HepG2 (cell line): ENCODE measurements around the gene PRPF38B. TPM values are rescaled to one million over a fixed set of nuclear protein-coding genes. Genes with fewer than 3 reads are reported as not detected.

Experiments used
- ATM ChIP-seq: fragments of 450-650 bp; IDR thresholded peaks from 2 replicates; pipeline ENCODE4 v1.7.1; 2017; ENCODE audit warnings: mild to moderate bottlenecking, borderline replicate concordance
- FOXM1 ChIP-seq: sonication (generic); formaldehyde crosslinking; IDR thresholded peaks from 2 replicates; pipeline ENCODE4 v1.5.0; 2020; ENCODE audit warnings: missing genetic modification reagents
- GATAD1 ChIP-seq: IDR thresholded peaks from 2 replicates; pipeline ENCODE4 v1.6.1; 2016; ENCODE audit warnings: missing genetic modification reagents, missing compliant biosample characterization
- GRHL1 ChIP-seq: sonication (generic); formaldehyde crosslinking; conservative IDR thresholded peaks from 2 replicates; pipeline ENCODE4 v1.8.0; 2022; ENCODE audit warnings: missing genetic modification reagents
- HIC2 ChIP-seq: sonication (generic); formaldehyde crosslinking; IDR thresholded peaks from 2 replicates; pipeline ENCODE4 v1.9.0; 2022; ENCODE audit warnings: low read depth, missing genetic modification reagents
- HMG20A ChIP-seq: IDR thresholded peaks from 2 replicates; pipeline ENCODE4 v1.6.1; 2016; ENCODE audit warnings: borderline replicate concordance
- MBNL3 ChIP-seq: fragments of 250-450 bp; sonication (Bioruptor Pico); conservative IDR thresholded peaks from 2 replicates; pipeline ENCODE4 v1.8.0; 2022; ENCODE audit warnings: mild to moderate bottlenecking, inconsistent platforms
- NFAT5 ChIP-seq: sonication (generic); formaldehyde crosslinking; IDR thresholded peaks from 2 replicates; pipeline ENCODE4 v1.4.0; 2020; ENCODE audit warnings: missing genetic modification reagents
- PLSCR1 ChIP-seq: sonication (generic); formaldehyde crosslinking; IDR thresholded peaks from 2 replicates; pipeline ENCODE4 v1.5.0; 2020; ENCODE audit warnings: missing genetic modification reagents, mild to moderate bottlenecking, borderline replicate concordance
- RARG ChIP-seq: sonication (generic); formaldehyde crosslinking; IDR thresholded peaks from 2 replicates; pipeline ENCODE4 v1.4.0; 2020; ENCODE audit warnings: low read depth, mild to moderate bottlenecking, missing genetic modification reagents
- SMAD1 ChIP-seq: sonication (generic); formaldehyde crosslinking; IDR thresholded peaks from 2 replicates; pipeline ENCODE4 v1.4.0; 2020; ENCODE audit warnings: missing genetic modification reagents, low read depth, mild to moderate bottlenecking, borderline replicate concordance
- SP140L ChIP-seq: sonication (generic); formaldehyde crosslinking; IDR thresholded peaks from 2 replicates; pipeline ENCODE4 v1.4.0; 2020; ENCODE audit warnings: missing genetic modification reagents, borderline replicate concordance
- XBP1 ChIP-seq: sonication (generic); formaldehyde crosslinking; IDR thresholded peaks from 2 replicates; pipeline ENCODE4 v1.5.0; 2020; ENCODE audit warnings: missing genetic modification reagents
- ZBTB7A ChIP-seq: sonication (generic); formaldehyde crosslinking; IDR thresholded peaks from 2 replicates; pipeline ENCODE4 v1.8.0; 2022; ENCODE audit warnings: mild to moderate bottlenecking, missing genetic modification reagents
- ZFP90 ChIP-seq: sonication (generic); formaldehyde crosslinking; IDR thresholded peaks from 2 replicates; pipeline ENCODE4 v1.8.0; 2022; ENCODE audit warnings: missing genetic modification reagents, mild to moderate bottlenecking, inconsistent platforms, borderline replicate concordance
- ZNF326 ChIP-seq: sonication (generic); formaldehyde crosslinking; IDR thresholded peaks from 2 replicates; pipeline ENCODE4 v1.4.0; 2020; ENCODE audit warnings: missing genetic modification reagents, borderline replicate concordance
- ZNF597 ChIP-seq: sonication (generic); formaldehyde crosslinking; IDR thresholded peaks from 2 replicates; pipeline ENCODE4 v1.5.0; 2020; ENCODE audit warnings: missing genetic modification reagents
- ZNF775 ChIP-seq: sonication (generic); formaldehyde crosslinking; IDR thresholded peaks from 2 replicates; pipeline ENCODE4 v1.4.0; 2020; ENCODE audit warnings: missing genetic modification reagents, mild to moderate bottlenecking, moderate library complexity, borderline replicate concordance
- polyA plus RNA-seq, 8 experiments: library from polyadenylated mRNA; depleted of rRNA in 3 of 8; stranded (reverse) in 7 of 8; unstranded in 1 of 8; fragments of >200 nt; fragmentation: Illumina TruSeq in 4 of 8; extraction: Trizol in 4 of 8; gene quantifications; 2 replicates each; pipeline versions ENCODE4 v1.2.1 to v1.2.3, GENCODE V29; 2011 to 2016; ENCODE audit warnings: low read depth in 4 of 8, missing spikeins in 1 of 8, mixed read lengths in 1 of 8; ENCODE audit not compliant: insufficient read depth in 1 of 8
- total RNA-seq, 5 experiments: library from RNA; depleted of rRNA; stranded (reverse); fragments of >200 nt; fragmentation: Illumina TruSeq; extraction: Trizol; gene quantifications; 2 replicates each; pipeline ENCODE4 v1.2.3, GENCODE V29; 2016; ENCODE audit warnings: low read depth in 1 of 5

Gene PRPF38B
- total and polyA plus RNA-seq, 2 of the 13 experiments (the other 11 are each of a cell fraction or from before 2014, with no cell fraction given) = 25.7 to 29.7 TPM

- no peak for TF ChIP-seq PLSCR1 (CRISPR knock-in tag)
- peak; percentile 62; the same call in 1 of the 2 replicates for TF ChIP-seq RARG
- no peak; the same call in 1 of the 2 replicates for TF ChIP-seq ZNF597
- peak; percentile 96 for TF ChIP-seq ZFP90
- TF ChIP-seq NFAT5 (CRISPR knock-in tag) = peak; percentile 66; the same call in 1 of the 2 replicates
- TF ChIP-seq HIC2 (CRISPR knock-in tag) = no peak
- no peak for TF ChIP-seq ZBTB7A
- TF ChIP-seq SP140L (CRISPR knock-in tag) = no peak
- no peak for TF ChIP-seq MBNL3
- no peak for TF ChIP-seq FOXM1 (CRISPR knock-in tag)
- peak; percentile 43; the same call in 1 of the 2 replicates for TF ChIP-seq HMG20A
- no peak for TF ChIP-seq ZNF775 (CRISPR knock-in tag)
- TF ChIP-seq ATM = no peak
- TF ChIP-seq XBP1 (CRISPR knock-in tag) = no peak
- TF ChIP-seq GATAD1 (CRISPR knock-in tag) = peak; percentile 63; the same call in 1 of the 2 replicates
- TF ChIP-seq ZNF326 (CRISPR knock-in tag) = no peak
- TF ChIP-seq SMAD1 (CRISPR knock-in tag) = no peak
- no peak for TF ChIP-seq GRHL1 (CRISPR knock-in tag)
Observed at GRCh38 chr1:108746382-108747170, 54.5 kb downstream of the PRPF38B start, which contains the start of gene STXBP3 (continued).
